Stimulated activated effector memory CD8-positive, alpha-beta T cell treated with anti-CD3 and anti-CD28 coated beads, Interleukin-12 subunit alpha, Interleukin-12 subunit beta, amount 100 ng/mL, for 72 hours (primary cell): Measurements from ENCODE around the gene ATP13A4.

Experiments used
- ATAC-seq: fragments of 150-1000 bp; cut with Tn5 transposase; 2 replicates; pipeline ENCODE4 v1.10.0; 2021
- DNase-seq, 2 donors: peaks; one replicate each; pipeline ENCODE4 v3.0.0; 2021 to 2022; ENCODE audit warnings: low spot score in 2 of 2
- H3K27ac Mint-ChIP-seq: one replicate; pipeline ENCODE4 v1.8.0; 2022; ENCODE audit warnings: mild to moderate bottlenecking, mixed read lengths
- H3K36me3 Mint-ChIP-seq: one replicate; pipeline ENCODE4 v1.8.0; 2022; ENCODE audit warnings: mild to moderate bottlenecking, mixed read lengths
- H3K4me1 Mint-ChIP-seq: one replicate; pipeline ENCODE4 v1.8.0; 2022; ENCODE audit warnings: mixed read lengths
- H3K4me3 Mint-ChIP-seq: one replicate; pipeline ENCODE4 v1.8.0; 2022; ENCODE audit warnings: mild to moderate bottlenecking, mixed read lengths
- H3K9me3 Mint-ChIP-seq: one replicate; pipeline ENCODE4 v1.8.0; 2022; ENCODE audit warnings: mixed read lengths

Gene ATP13A4

GRCh38 chr3:193488741-193489140 lies 66.0 kb downstream of the ATP13A4 start:
- no peak for DNase-seq
- Mint-ChIP-seq H3K27ac (no peak overlapping the region), H3K4me3 (no peak overlapping the region), H3K9me3 (no peaks in the 10 kb centered on the region), H3K4me1 (no peaks in the 10 kb centered on the region), H3K36me3 (no peaks in the 10 kb centered on the region)
- no peak for ATAC-seq

- Mint-ChIP-seq H3K36me3 (no peaks in the 10 kb centered on the region), H3K4me3 (no peak overlapping the region), H3K9me3 (no peaks in the 10 kb centered on the region), H3K27ac (no peak overlapping the region), H3K4me1 (no peaks in the 10 kb centered on the region)
- no peak for DNase-seq
- no peak for ATAC-seq
These were observed 70.6 kb downstream of the ATP13A4 start for GRCh38 chr3:193483988-193484539.

GRCh38 chr3:193481436-193481835 lies 73.3 kb downstream of the ATP13A4 start:
- H3K36me3 Mint-ChIP-seq: no peaks in the 10 kb centered on the region
- no peaks in the 10 kb centered on the region for H3K9me3 Mint-ChIP-seq
- no peak for ATAC-seq
- no peak overlapping the region for H3K27ac Mint-ChIP-seq
- H3K4me3 Mint-ChIP-seq: no peak overlapping the region
- H3K4me1 Mint-ChIP-seq: no peaks in the 10 kb centered on the region
- DNase-seq: no peak

GRCh38 chr3:193474446-193474845 lies 80.2 kb downstream of the ATP13A4 start:
- DNase-seq: no peak
- no peaks in the 10 kb centered on the region for H3K36me3 Mint-ChIP-seq
- ATAC-seq: no peak
- H3K27ac Mint-ChIP-seq: no peak overlapping the region
- no peak overlapping the region for H3K4me3 Mint-ChIP-seq
- H3K9me3 Mint-ChIP-seq: no peaks in the 10 kb centered on the region
- H3K4me1 Mint-ChIP-seq: no peaks in the 10 kb centered on the region

GRCh38 chr3:193470710-193471109 lies 84.0 kb downstream of the ATP13A4 start:
- Mint-ChIP-seq H3K27ac (no peak overlapping the region), H3K9me3 (no peaks in the 10 kb centered on the region), H3K36me3 (no peaks in the 10 kb centered on the region), H3K4me3 (no peak overlapping the region), H3K4me1 (no peaks in the 10 kb centered on the region)
- ATAC-seq (no peak), DNase-seq (no peak)

GRCh38 chr3:193465992-193466608 lies 88.6 kb downstream of the ATP13A4 start:
- Mint-ChIP-seq H3K4me1 (no peaks in the 10 kb centered on the region), H3K4me3 (no peak overlapping the region), H3K9me3 (no peaks in the 10 kb centered on the region), H3K27ac (no peak overlapping the region), H3K36me3 (no peaks in the 10 kb centered on the region)
- ATAC-seq (no peak), DNase-seq (no peak)

GRCh38 chr3:193464889-193465288 lies 89.8 kb downstream of the ATP13A4 start:
- H3K27ac Mint-ChIP-seq: no peak overlapping the region
- H3K36me3 Mint-ChIP-seq: no peaks in the 10 kb centered on the region
- no peak for DNase-seq
- ATAC-seq: no peak
- H3K9me3 Mint-ChIP-seq: no peaks in the 10 kb centered on the region
- no peak overlapping the region for H3K4me3 Mint-ChIP-seq
- no peaks in the 10 kb centered on the region for H3K4me1 Mint-ChIP-seq

- Mint-ChIP-seq H3K4me3 (no peak overlapping the region), H3K27ac (no peak overlapping the region), H3K36me3 (no peaks in the 10 kb centered on the region), H3K9me3 (no peaks in the 10 kb centered on the region), H3K4me1 (no peaks in the 10 kb centered on the region)
- ATAC-seq: no peak
- DNase-seq: no peak
These were observed 97.2 kb downstream of the ATP13A4 start for GRCh38 chr3:193457526-193457925.

- Mint-ChIP-seq H3K4me3 (no peak overlapping the region), H3K4me1 (no peaks in the 10 kb centered on the region), H3K9me3 (no peaks in the 10 kb centered on the region), H3K36me3 (no peaks in the 10 kb centered on the region), H3K27ac (no peak overlapping the region)
- DNase-seq (no peak), ATAC-seq (no peak)
These were observed 102.4 kb downstream of the ATP13A4 start for GRCh38 chr3:193452338-193452737.

GRCh38 chr3:193451902-193452301 lies 102.8 kb downstream of the ATP13A4 start:
- no peaks in the 10 kb centered on the region for H3K9me3 Mint-ChIP-seq
- H3K27ac Mint-ChIP-seq: no peak overlapping the region
- H3K36me3 Mint-ChIP-seq: no peaks in the 10 kb centered on the region
- H3K4me3 Mint-ChIP-seq: no peak overlapping the region
- no peak for ATAC-seq
- DNase-seq: no peak
- no peaks in the 10 kb centered on the region for H3K4me1 Mint-ChIP-seq

- Mint-ChIP-seq H3K9me3 (no peaks in the 10 kb centered on the region), H3K27ac (no peak overlapping the region), H3K36me3 (no peaks in the 10 kb centered on the region), H3K4me1 (no peaks in the 10 kb centered on the region), H3K4me3 (no peak overlapping the region)
- ATAC-seq (no peak), DNase-seq (no peak)
These were observed 107.6 kb downstream of the ATP13A4 start for GRCh38 chr3:193446965-193447602.

GRCh38 chr3:193439423-193439822 lies 115.3 kb downstream of the ATP13A4 start:
- ATAC-seq (no peak), DNase-seq (no peak)
- no peaks in the 10 kb centered on the region for H3K36me3 Mint-ChIP-seq
- no peaks in the 10 kb centered on the region for H3K4me1 Mint-ChIP-seq
- H3K9me3 Mint-ChIP-seq: no peaks in the 10 kb centered on the region
- H3K4me3 Mint-ChIP-seq: no peak overlapping the region
- H3K27ac Mint-ChIP-seq: no peak overlapping the region

GRCh38 chr3:193418576-193419373 lies 135.9 kb downstream of the ATP13A4 start:
- DNase-seq: no peak
- Mint-ChIP-seq H3K27ac (no peak overlapping the region), H3K36me3 (no peaks in the 10 kb centered on the region), H3K9me3 (peaks cover 29% of the 10 kb centered on the region), H3K4me1 (no peaks in the 10 kb centered on the region), H3K4me3 (no peak overlapping the region)
- peak; percentile 8 for ATAC-seq

- Mint-ChIP-seq H3K36me3 (no peaks in the 10 kb centered on the region), H3K4me3 (no peak overlapping the region), H3K4me1 (no peaks in the 10 kb centered on the region), H3K27ac (no peak overlapping the region), H3K9me3 (peaks cover 26% of the 10 kb centered on the region)
- ATAC-seq: no peak
- DNase-seq: no peak
These were observed 138.1 kb downstream of the ATP13A4 start for GRCh38 chr3:193416629-193417028.

GRCh38 chr3:193407688-193408087 lies 147.0 kb downstream of the ATP13A4 start:
- DNase-seq: no peak
- Mint-ChIP-seq H3K36me3 (no peaks in the 10 kb centered on the region), H3K9me3 (no peaks in the 10 kb centered on the region), H3K27ac (no peak overlapping the region), H3K4me1 (no peaks in the 10 kb centered on the region), H3K4me3 (no peak overlapping the region)
- no peak for ATAC-seq

- no peaks in the 10 kb centered on the region for H3K36me3 Mint-ChIP-seq
- DNase-seq (no peak), ATAC-seq (peak; percentile 21)
- H3K4me1 Mint-ChIP-seq: no peaks in the 10 kb centered on the region
- no peak overlapping the region for H3K4me3 Mint-ChIP-seq
- no peak overlapping the region for H3K27ac Mint-ChIP-seq
- no peaks in the 10 kb centered on the region for H3K9me3 Mint-ChIP-seq
These were observed 147.6 kb downstream of the ATP13A4 start for GRCh38 chr3:193407112-193407511.
